OCI-LY3 (cell line): ENCODE data around the gene DENND4A.
A peak's percentile ranks its signal among the peaks of the same experiment; 100 is the strongest.

Source experiments
- H2AFZ ChIP-seq: fragments of 200-600, 300-600 bp; shearing (Covaris generic); 2 replicates; pipeline ENCODE4 v1.6.0; 2014; ENCODE audit warnings: antibody characterized with exemption, low read depth, low read length
- H3K27ac ChIP-seq: fragments of 200-600, 300-600 bp; sonication (generic); 2 replicates; pipeline ENCODE4 v1.5.1; 2014; ENCODE audit warnings: mild to moderate bottlenecking, low read length, moderate library complexity, mixed read lengths
- H3K27me3 ChIP-seq: fragments of 200-600, 300-600 bp; sonication (generic); 2 replicates; pipeline ENCODE4 v1.6.1; 2014; ENCODE audit warnings: low read depth, low read length, mixed read lengths
- H3K36me3 ChIP-seq: fragments of 200-600, 300-600 bp; sonication (generic); replicated peaks from 2 replicates; pipeline ENCODE3; 2014; ENCODE audit warnings: low read depth, low read length, mixed read lengths
- H3K4me1 ChIP-seq: fragments of 300-600, 200-600 bp; sonication (generic); 2 replicates; pipeline ENCODE4 v1.6.1; 2014; ENCODE audit warnings: low read length, mixed read lengths
- H3K4me2 ChIP-seq: fragments of 200-600, 300-600 bp; sonication (generic); 2 replicates; pipeline ENCODE4 v1.6.1; 2014; ENCODE audit warnings: low read length, mixed read lengths
- H3K4me3 ChIP-seq: fragments of 300-600, 200-600 bp; sonication (generic); 2 replicates; pipeline ENCODE4 v1.5.1; 2014; ENCODE audit warnings: antibody characterized with exemption, mild to moderate bottlenecking, low read length, moderate library complexity
- H3K79me2 ChIP-seq: fragments of 300-600, 200-600 bp; shearing (Covaris generic); 2 replicates; pipeline ENCODE4 v1.6.1; 2014; ENCODE audit warnings: mild to moderate bottlenecking, low read length, mixed read lengths
- H3K9ac ChIP-seq: fragments of 300-600, 200-600 bp; shearing (Covaris generic); 2 replicates; pipeline ENCODE4 v1.6.0; 2014; ENCODE audit warnings: mild to moderate bottlenecking, low read length, moderate library complexity
- H3K9me3 ChIP-seq: fragments of 200-600, 300-600 bp; shearing (Covaris generic); 2 replicates; pipeline ENCODE4 v1.6.1; 2014; ENCODE audit warnings: low read length, mixed read lengths; ENCODE audit not compliant: insufficient read depth
- H4K20me1 ChIP-seq: fragments of 200-600, 300-600 bp; sonication (generic); 2 replicates; pipeline ENCODE4 v1.6.1; 2016; ENCODE audit warnings: low read length, mixed read lengths; ENCODE audit not compliant: insufficient read depth
- EZH2phosphoT487 ChIP-seq: fragments of 200-600 bp; shearing (Covaris generic); IDR thresholded peaks from 2 replicates; pipeline ENCODE4 v1.6.1; 2018; ENCODE audit warnings: antibody characterized with exemption, mixed run types, low read depth
- TF ChIP-seq, protein P1 (sequence below): fragments of 200-600, 300-600 bp; sonication (generic); IDR thresholded peaks from 2 replicates; pipeline ENCODE4 v1.5.1; 2014; ENCODE audit warnings: antibody characterized with exemption, low read length, low read depth

Gene DENND4A

DNA sequence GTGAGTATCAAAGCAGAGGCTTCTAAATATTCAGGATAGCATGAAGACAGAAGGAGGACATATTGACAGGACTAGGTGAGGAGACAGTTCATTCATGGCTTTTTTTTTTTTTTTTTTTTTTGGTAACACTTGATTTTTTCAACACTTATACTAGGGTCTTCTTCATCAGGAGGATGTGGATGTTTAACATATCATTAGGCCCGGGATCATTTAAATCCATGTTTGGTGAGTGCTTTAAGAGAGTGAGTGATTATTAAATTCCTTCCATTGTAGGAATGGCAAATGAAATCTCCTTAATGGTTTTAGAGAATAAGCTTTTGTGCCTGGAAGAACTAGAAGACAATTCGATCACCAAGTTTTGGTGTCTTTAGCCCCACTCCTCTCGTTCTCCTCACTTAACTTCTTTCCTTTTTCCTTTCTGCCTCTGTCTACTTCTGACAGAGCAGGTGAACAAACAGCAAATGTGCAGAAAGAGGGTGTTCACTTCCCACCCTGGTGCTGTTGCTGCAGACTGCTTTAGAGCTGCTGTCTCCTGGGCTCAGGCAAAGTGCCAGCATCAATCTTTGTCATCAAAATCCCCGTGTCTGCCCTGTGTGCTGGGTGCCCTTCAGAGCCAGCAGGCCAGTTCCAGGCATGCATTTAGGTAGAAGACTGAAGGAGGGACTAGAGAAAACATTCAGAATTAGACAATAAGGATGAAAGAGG is 41.6 kb upstream of the DENND4A start:
- no peaks in the 10 kb centered on the region for H3K27me3 ChIP-seq
- no peaks in the 10 kb centered on the region for H3K9me3 ChIP-seq

DNA sequence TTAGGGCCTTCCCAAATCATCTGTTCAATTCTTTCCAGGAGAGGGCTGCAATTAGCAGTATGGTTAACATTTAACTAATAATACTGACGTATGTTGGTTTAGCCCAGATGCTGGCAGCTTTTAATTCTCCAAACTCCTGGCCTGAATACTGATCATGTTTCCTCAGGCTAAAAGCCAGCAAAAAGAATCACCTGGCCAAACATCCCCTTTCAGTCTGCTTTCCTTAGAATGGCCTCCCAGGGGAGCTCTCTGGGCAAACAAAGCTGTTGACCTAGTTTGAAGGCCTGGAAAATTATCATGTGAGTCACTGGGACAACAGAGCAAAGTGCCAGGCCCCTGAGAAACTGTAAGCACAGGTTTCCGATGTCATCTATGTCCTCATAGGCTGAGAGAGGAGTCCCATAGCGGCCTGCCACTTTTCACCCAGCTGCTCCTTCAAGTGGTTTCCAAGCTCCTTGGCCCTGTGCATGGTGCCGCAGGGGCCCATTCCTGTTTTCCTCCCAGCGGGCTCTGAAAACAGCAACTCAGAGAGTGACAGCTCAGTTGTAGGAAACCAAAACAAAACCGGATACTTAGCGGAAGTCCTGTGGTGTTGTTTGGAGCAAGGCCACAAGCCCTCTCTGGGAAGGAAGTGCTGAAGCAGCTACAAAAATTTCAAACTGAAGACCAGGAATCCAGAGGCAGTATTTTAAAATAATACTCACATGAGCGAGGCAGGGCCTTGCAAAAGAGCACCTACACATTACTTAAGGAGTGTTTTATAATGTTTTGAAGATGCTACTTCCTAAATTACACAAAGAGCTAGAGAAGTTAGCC is 40.7 kb upstream of the DENND4A start:
- Histone ChIP-seq H2AFZ (no peak overlapping the region), H3K79me2 (no peaks in the 10 kb centered on the region), H3K4me2 (peak overlapping the region; percentile 3; the same call in 1 of the 2 replicates), H3K9me3 (no peaks in the 10 kb centered on the region), H3K27me3 (0 out of 2 replicates have a peak, but pooled peaks cover under 1% of the 10 kb centered on the region), H3K4me3 (no peak overlapping the region), H3K9ac (no peak overlapping the region), H4K20me1 (no peaks in the 10 kb centered on the region), H3K36me3 (no peaks in the 10 kb centered on the region), H3K27ac (no peak overlapping the region), H3K4me1 (peaks cover 28% of the 10 kb centered on the region)
- TF ChIP-seq EZH2phosphoT487, result no peak
- TF ChIP-seq, protein P1, sequence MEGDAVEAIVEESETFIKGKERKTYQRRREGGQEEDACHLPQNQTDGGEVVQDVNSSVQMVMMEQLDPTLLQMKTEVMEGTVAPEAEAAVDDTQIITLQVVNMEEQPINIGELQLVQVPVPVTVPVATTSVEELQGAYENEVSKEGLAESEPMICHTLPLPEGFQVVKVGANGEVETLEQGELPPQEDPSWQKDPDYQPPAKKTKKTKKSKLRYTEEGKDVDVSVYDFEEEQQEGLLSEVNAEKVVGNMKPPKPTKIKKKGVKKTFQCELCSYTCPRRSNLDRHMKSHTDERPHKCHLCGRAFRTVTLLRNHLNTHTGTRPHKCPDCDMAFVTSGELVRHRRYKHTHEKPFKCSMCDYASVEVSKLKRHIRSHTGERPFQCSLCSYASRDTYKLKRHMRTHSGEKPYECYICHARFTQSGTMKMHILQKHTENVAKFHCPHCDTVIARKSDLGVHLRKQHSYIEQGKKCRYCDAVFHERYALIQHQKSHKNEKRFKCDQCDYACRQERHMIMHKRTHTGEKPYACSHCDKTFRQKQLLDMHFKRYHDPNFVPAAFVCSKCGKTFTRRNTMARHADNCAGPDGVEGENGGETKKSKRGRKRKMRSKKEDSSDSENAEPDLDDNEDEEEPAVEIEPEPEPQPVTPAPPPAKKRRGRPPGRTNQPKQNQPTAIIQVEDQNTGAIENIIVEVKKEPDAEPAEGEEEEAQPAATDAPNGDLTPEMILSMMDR, result no peak

More for the DNA sequence above, 41.6 kb upstream of the DENND4A start:
- TF ChIP-seq EZH2phosphoT487, result no peak
- TF ChIP-seq, protein P1, result no peak
- H3K36me3 ChIP-seq, result no peaks in the 10 kb centered on the region
- H4K20me1 ChIP-seq, result no peaks in the 10 kb centered on the region
- no peak overlapping the region for H3K9ac ChIP-seq
- H3K4me2 ChIP-seq, result peak overlapping the region; percentile 51
- H3K4me1 ChIP-seq, result peaks cover 32% of the 10 kb centered on the region
- H2AFZ ChIP-seq, result no peak overlapping the region
- H3K4me3 ChIP-seq, result no peak overlapping the region
- H3K79me2 ChIP-seq, result no peaks in the 10 kb centered on the region
- H3K27ac ChIP-seq, result no peak overlapping the region

DNA sequence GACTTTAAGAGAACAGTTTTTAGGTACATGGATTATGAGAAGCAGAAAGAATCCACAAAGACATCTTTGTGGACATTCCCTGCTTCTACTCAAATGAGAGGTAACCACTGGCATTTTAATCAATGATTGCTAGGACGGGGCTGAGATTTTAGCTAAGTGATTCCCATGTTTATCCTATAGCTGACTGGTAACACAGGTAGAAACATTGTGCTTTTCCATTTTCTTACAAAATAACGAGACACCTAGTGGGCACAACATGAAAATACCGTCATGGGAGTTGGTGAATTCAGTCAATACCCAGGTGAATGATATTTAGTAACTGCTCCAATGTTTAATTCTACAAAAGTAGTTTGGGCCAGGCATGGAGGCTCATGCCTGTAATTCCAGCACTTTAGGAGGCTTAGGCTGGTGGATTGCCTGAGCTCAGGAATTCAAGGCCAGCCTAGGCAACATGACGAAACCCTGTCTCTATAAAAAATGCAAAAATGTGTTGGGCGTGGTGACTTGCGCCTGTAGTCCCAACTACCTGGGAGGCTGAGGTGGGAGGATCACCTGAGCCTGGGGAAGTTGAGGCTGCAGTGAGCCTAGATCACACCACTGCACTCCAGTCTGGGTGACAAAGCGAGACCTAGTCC is 37.2 kb upstream of the DENND4A start:
- Histone ChIP-seq H3K4me3 (no peak overlapping the region), H3K4me1 (peaks cover 31% of the 10 kb centered on the region), H3K27me3 (peaks cover 25% of the 10 kb centered on the region), H3K9ac (no peak overlapping the region), H3K36me3 (no peaks in the 10 kb centered on the region), H4K20me1 (no peaks in the 10 kb centered on the region), H3K9me3 (no peaks in the 10 kb centered on the region), H3K27ac (no peak overlapping the region), H3K79me2 (no peaks in the 10 kb centered on the region), H2AFZ (no peak overlapping the region), H3K4me2 (no peak overlapping the region)
- TF ChIP-seq EZH2phosphoT487, result no peak
- TF ChIP-seq, protein P1, result peak; percentile 75

DNA sequence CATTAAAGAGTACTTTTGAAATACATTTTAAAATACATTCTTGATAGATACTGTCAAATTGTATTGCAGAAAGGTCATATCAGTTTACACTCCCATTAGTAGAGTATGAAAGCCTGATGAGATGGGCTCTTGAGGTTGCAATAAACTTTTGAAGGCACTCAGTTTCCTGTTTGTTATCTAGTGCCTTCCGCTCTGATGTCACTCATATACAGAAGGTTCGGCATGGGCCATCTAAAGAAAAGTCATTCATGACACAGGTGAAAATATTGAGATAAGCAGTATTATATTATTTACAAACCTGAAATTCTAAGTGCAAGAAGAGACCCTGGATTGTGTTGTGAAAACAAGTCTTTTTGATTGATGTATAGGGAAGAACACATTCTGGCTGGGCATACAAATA is 36.5 kb upstream of the DENND4A start:
- H3K36me3 ChIP-seq, result no peaks in the 10 kb centered on the region
- no peak overlapping the region for H3K27ac ChIP-seq
- no peak overlapping the region for H3K9ac ChIP-seq
- no peak for TF ChIP-seq EZH2phosphoT487
- TF ChIP-seq, protein P1, result no peak
- H3K27me3 ChIP-seq, result peaks cover 31% of the 10 kb centered on the region
- H4K20me1 ChIP-seq, result no peaks in the 10 kb centered on the region
- no peak overlapping the region for H3K4me3 ChIP-seq
- H2AFZ ChIP-seq, result no peak overlapping the region
- no peak overlapping the region for H3K4me2 ChIP-seq
- peaks cover 29% of the 10 kb centered on the region for H3K4me1 ChIP-seq
- H3K9me3 ChIP-seq, result no peaks in the 10 kb centered on the region
- no peaks in the 10 kb centered on the region for H3K79me2 ChIP-seq
